Peyer's patch (tissue), 4 donors: ENCODE data around the gene MYOCD. TPM values are rescaled to one million over a fixed set of nuclear protein-coding genes. Genes with fewer than 3 reads are reported as not detected.

Source experiments
- DNase-seq, 3 donors: peaks; one replicate each; pipeline ENCODE4 v3.0.0-alpha.2; 2017 to 2019
- H3K27ac ChIP-seq, 4 donors: fragments of 200-600 bp; sonication (generic); one replicate each; pipeline ENCODE4 v1.5.1; 2016 to 2019
- H3K27me3 ChIP-seq, 2 donors: fragments of 200-600 bp; sonication (generic); one replicate each; pipeline ENCODE4 v1.5.1; 2019
- H3K36me3 ChIP-seq, 3 donors: fragments of 200-600 bp; sonication (generic); one replicate each; pipeline ENCODE4 v1.5.1; 2016 to 2019
- H3K4me1 ChIP-seq, 4 donors: fragments of 200-600 bp; sonication (generic); one replicate each; pipeline ENCODE4 v1.5.1; 2016 to 2019
- H3K4me3 ChIP-seq, 4 donors: fragments of 200-600 bp; sonication (generic); 1 replicate in 3 of 4; 2 replicates in 1 of 4; pipeline ENCODE4 v1.5.1; 2016 to 2019; ENCODE audit warnings: mild to moderate bottlenecking in 1 of 4
- H3K9me3 ChIP-seq, 4 donors: fragments of 200-600 bp; sonication (generic); one replicate each; pipeline ENCODE4 v1.5.1; 2016 to 2019; ENCODE audit warnings: mild to moderate bottlenecking in 1 of 4
- POLR2A ChIP-seq, 2 donors: fragments of 450-650 bp; IDR thresholded peaks; one replicate each; pipeline ENCODE4 v1.5.1; 2017; ENCODE audit warnings: antibody characterized with exemption in 2 of 2, mild to moderate bottlenecking in 2 of 2, moderate library complexity in 2 of 2
- total RNA-seq, 4 donors: library from RNA; depleted of rRNA; stranded (reverse); fragments of >200 nt; gene quantifications; one replicate each; pipeline ENCODE4 v1.1.0, GENCODE V29; 2016
- TF ChIP-seq, protein P1 (sequence below), 6 experiments: fragments of 450-650 bp in 4 of 6; fragments of 200-600 bp in 2 of 6; sonication (generic) in 1 of 6; IDR thresholded peaks; one replicate each; pipeline ENCODE4 v1.5.1; 2017 to 2019; ENCODE audit warnings: antibody characterized with exemption in 6 of 6, mild to moderate bottlenecking in 3 of 6, moderate library complexity in 1 of 6

The MYOCD gene
- total RNA-seq, 4 donors from 2014 or later: 1.2 to 5.2 (median 3.4) TPM

GRCh38 chr17:12727076-12727760 is 61.5 kb downstream of the MYOCD start:
- Histone ChIP-seq H3K9me3 (no peaks in the 10 kb centered on the region), H3K4me3 (no peak overlapping the region), H3K36me3 (no peaks in the 10 kb centered on the region), H3K27me3 (no peaks in the 10 kb centered on the region), H3K27ac (peak overlapping the region in 1 of 4 donors; percentile 60), H3K4me1 (peaks cover 0 to 17% (median 5%) of the 10 kb centered on the region in 4 donors)
- DNase-seq: no peak
- TF ChIP-seq POLR2A (IDR thresholded peaks at IDR 0.05): no peak
- TF ChIP-seq, protein P1, sequence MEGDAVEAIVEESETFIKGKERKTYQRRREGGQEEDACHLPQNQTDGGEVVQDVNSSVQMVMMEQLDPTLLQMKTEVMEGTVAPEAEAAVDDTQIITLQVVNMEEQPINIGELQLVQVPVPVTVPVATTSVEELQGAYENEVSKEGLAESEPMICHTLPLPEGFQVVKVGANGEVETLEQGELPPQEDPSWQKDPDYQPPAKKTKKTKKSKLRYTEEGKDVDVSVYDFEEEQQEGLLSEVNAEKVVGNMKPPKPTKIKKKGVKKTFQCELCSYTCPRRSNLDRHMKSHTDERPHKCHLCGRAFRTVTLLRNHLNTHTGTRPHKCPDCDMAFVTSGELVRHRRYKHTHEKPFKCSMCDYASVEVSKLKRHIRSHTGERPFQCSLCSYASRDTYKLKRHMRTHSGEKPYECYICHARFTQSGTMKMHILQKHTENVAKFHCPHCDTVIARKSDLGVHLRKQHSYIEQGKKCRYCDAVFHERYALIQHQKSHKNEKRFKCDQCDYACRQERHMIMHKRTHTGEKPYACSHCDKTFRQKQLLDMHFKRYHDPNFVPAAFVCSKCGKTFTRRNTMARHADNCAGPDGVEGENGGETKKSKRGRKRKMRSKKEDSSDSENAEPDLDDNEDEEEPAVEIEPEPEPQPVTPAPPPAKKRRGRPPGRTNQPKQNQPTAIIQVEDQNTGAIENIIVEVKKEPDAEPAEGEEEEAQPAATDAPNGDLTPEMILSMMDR (IDR thresholded peaks at IDR 0.05): no peak

DNA sequence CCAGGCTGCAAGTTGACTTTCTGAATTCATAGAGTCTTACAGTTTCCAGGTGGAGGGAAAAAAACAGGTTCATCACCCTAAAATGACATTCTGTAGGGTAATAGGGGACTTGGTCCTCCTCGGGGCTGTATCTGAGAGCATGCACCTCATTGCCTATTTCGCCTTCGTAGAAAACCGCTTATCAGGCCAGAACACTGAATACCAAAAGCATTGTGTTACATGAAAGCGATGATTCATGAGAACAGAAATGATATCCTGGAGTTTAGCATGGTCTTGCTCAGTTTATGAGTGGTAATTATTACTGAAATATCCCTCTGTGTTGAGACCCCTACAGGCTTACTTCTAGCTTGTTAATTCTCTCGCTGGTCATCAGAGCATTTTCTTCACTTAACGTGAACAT is 62.2 kb downstream of the MYOCD start:
- Histone ChIP-seq H3K4me1 (peaks cover 0 to 17% (median 5%) of the 10 kb centered on the region in 4 donors), H3K36me3 (no peaks in the 10 kb centered on the region), H3K4me3 (no peak overlapping the region), H3K27ac (peak overlapping the region in 1 of 4 donors; percentile 60), H3K9me3 (no peaks in the 10 kb centered on the region), H3K27me3 (no peaks in the 10 kb centered on the region)
- TF ChIP-seq, protein P1 (IDR thresholded peaks at IDR 0.05): no peak
- no peak for TF ChIP-seq POLR2A (IDR thresholded peaks at IDR 0.05)
- DNase-seq: no peak

GRCh38 chr17:12729086-12729485 is 63.4 kb downstream of the MYOCD start:
- Histone ChIP-seq H3K4me3 (no peak overlapping the region), H3K4me1 (peaks cover 0 to 17% (median 5%) of the 10 kb centered on the region in 4 donors), H3K27me3 (no peaks in the 10 kb centered on the region), H3K27ac (no peak overlapping the region), H3K9me3 (no peaks in the 10 kb centered on the region), H3K36me3 (no peaks in the 10 kb centered on the region)
- no peak for DNase-seq
- TF ChIP-seq POLR2A (IDR thresholded peaks at IDR 0.05): no peak
- TF ChIP-seq, protein P1 (IDR thresholded peaks at IDR 0.05): no peak

- H3K27ac ChIP-seq: peak overlapping the region in 3 of 4 donors; percentile 42 to 86 (median 55)
- TF ChIP-seq, protein P1 (IDR thresholded peaks at IDR 0.05): no peak
- TF ChIP-seq POLR2A (IDR thresholded peaks at IDR 0.05): no peak
- H3K36me3 ChIP-seq: no peaks in the 10 kb centered on the region
- H3K27me3 ChIP-seq: no peaks in the 10 kb centered on the region
- no peaks in the 10 kb centered on the region for H3K9me3 ChIP-seq
- H3K4me3 ChIP-seq: no peak overlapping the region
- peaks cover 0 to 17% (median 5%) of the 10 kb centered on the region in 4 donors for H3K4me1 ChIP-seq
- no peak for DNase-seq
Measured at GRCh38 chr17:12730421-12730820, 64.7 kb downstream of the MYOCD start.

GRCh38 chr17:12730931-12731521 is 65.3 kb downstream of the MYOCD start:
- Histone ChIP-seq H3K4me3 (peak overlapping the region in 1 of 4 donors; percentile 41), H3K4me1 (peaks cover 0 to 17% (median 5%) of the 10 kb centered on the region in 4 donors), H3K27ac (peak overlapping the region in 3 of 4 donors; percentile 42 to 86 (median 55)), H3K27me3 (no peaks in the 10 kb centered on the region), H3K9me3 (no peaks in the 10 kb centered on the region), H3K36me3 (no peaks in the 10 kb centered on the region)
- peak in 2 of 3 donors; percentile 77 to 88 for DNase-seq
- peak in 1 of 2 donors; percentile 15 for TF ChIP-seq POLR2A (IDR thresholded peaks at IDR 0.05)
- TF ChIP-seq, protein P1 (IDR thresholded peaks at IDR 0.05): no peak
